Panc1 (cell line): ENCODE results near the gene TMEM106C. TPM values are rescaled to one million over a fixed set of nuclear protein-coding genes. Genes with fewer than 3 reads are reported as not detected.

ENCODE experiments used
- ATAC-seq: fragments of 200-7000 bp; cut with Tn5 transposase; 2 replicates; pipeline ENCODE4 v1.9.1; 2020; ENCODE audit warnings: mild to moderate bottlenecking, moderate library complexity
- BruUV-seq: library from RNA; stranded (reverse); fragments of 400-500 nt; replicated peaks from 2 replicates; lab custom pipeline; 2021; lab: Mats Ljungman, UMichigan
- CTCF ChIA-PET: fragments of 300-600 bp; sonication (Branson Sonifier 250); formaldehyde crosslinking; loops from one replicate; lab custom pipeline; 2022; ENCODE audit warnings: antibody characterized with exemption; lab: Charles Lee
- POLR2A ChIA-PET: fragments of 300-600 bp; sonication (Branson Sonifier 250); formaldehyde crosslinking; loops from one replicate; lab custom pipeline; 2022; ENCODE audit warnings: antibody characterized with exemption; lab: Charles Lee
- DNase-seq: peaks from one replicate; pipeline ENCODE4 v3.0.0-alpha.2; 2010; ENCODE audit warnings: low read depth, low spot score
- H3K27ac ChIP-seq: 2 replicates; pipeline ENCODE4 v1.5.1; 2011; ENCODE audit warnings: mild to moderate bottlenecking, low read length, inconsistent platforms
- H3K27me3 ChIP-seq: fragments of 200-500 bp; sonication (Bioruptor generic); 2 replicates; pipeline ENCODE4 v1.6.0; 2014; ENCODE audit warnings: low read length, inconsistent platforms; ENCODE audit not compliant: control insufficient read depth, insufficient read depth
- H3K36me3 ChIP-seq: fragments of 200-500 bp; sonication (Bioruptor generic); 2 replicates; pipeline ENCODE4 v1.5.1; 2014; ENCODE audit warnings: inconsistent platforms, mild to moderate bottlenecking, low read length, moderate library complexity; ENCODE audit not compliant: control insufficient read depth, insufficient read depth
- H3K4me1 ChIP-seq: 2 replicates; pipeline ENCODE4 v1.5.1; 2011; ENCODE audit warnings: inconsistent platforms, mild to moderate bottlenecking, low read length, moderate library complexity; ENCODE audit not compliant: control insufficient read depth, insufficient read depth
- H3K4me3 ChIP-seq, 2 experiments: 2 replicates each; pipeline ENCODE4 v1.5.1; 2011 to 2012; ENCODE audit warnings: low read depth in 2 of 2, low read length in 2 of 2, mild to moderate bottlenecking in 2 of 2, inconsistent platforms in 1 of 2, moderate library complexity in 1 of 2
- H3K9me3 ChIP-seq: fragments of 200-500 bp; sonication (Bioruptor generic); 2 replicates; pipeline ENCODE4 v1.5.1; 2014; ENCODE audit warnings: low read depth, mild to moderate bottlenecking, inconsistent platforms, low read length, moderate library complexity; ENCODE audit not compliant: control insufficient read depth, insufficient read depth
- CTCF ChIP-seq: fragments of 450-650 bp; IDR thresholded peaks from 2 replicates; pipeline ENCODE4 v1.5.1; 2017; ENCODE audit warnings: mild to moderate bottlenecking
- POLR2AphosphoS5 ChIP-seq: IDR thresholded peaks from 2 replicates; pipeline ENCODE4 v1.6.1; 2012; ENCODE audit warnings: mild to moderate bottlenecking, low read depth, low read length, moderate library complexity
- SIN3A ChIP-seq: IDR thresholded peaks from 2 replicates; pipeline ENCODE4 v1.6.1; 2012; ENCODE audit warnings: low read depth, mild to moderate bottlenecking, low read length, moderate library complexity, borderline replicate concordance; ENCODE audit not compliant: insufficient read depth
- TCF7L2 ChIP-seq: IDR thresholded peaks from 2 replicates; pipeline ENCODE4 v1.6.1; 2011; ENCODE audit warnings: mild to moderate bottlenecking, low read depth, low read length, inconsistent platforms
- in situ Hi-C: cut with HindIII; loops from 2 replicates; pipeline ENCODE4 v1.10.0; 2016; ENCODE audit warnings: low sequenced_read_pairs, low pct_unique_long_range_greater_than_20kb
- intact Hi-C: fragments of 100-400 bp; cut with micrococcal nuclease; formaldehyde crosslinking; loops from one replicate; pipeline ENCODE4 v1.10.0; 2022; ENCODE audit not compliant: unreplicated experiment
- total RNA-seq: library from RNA; stranded (reverse); gene quantifications from one replicate; pipeline ENCODE4 v1.2.1, GENCODE V29; 2021; ENCODE audit not compliant: unreplicated experiment
- TF ChIP-seq, protein P1 (sequence below), 2 experiments: IDR thresholded peaks; 2 replicates each; pipeline ENCODE4 v1.6.1; 2011 to 2012; ENCODE audit warnings: low read depth in 2 of 2, control low read depth in 1 of 2, low read length in 1 of 2, mild to moderate bottlenecking in 1 of 2, moderate library complexity in 1 of 2; ENCODE audit not compliant: insufficient read depth in 1 of 2

TMEM106C gene
- total RNA-seq, 1 experiment from 2014 or later: 93.7 TPM

DNA sequence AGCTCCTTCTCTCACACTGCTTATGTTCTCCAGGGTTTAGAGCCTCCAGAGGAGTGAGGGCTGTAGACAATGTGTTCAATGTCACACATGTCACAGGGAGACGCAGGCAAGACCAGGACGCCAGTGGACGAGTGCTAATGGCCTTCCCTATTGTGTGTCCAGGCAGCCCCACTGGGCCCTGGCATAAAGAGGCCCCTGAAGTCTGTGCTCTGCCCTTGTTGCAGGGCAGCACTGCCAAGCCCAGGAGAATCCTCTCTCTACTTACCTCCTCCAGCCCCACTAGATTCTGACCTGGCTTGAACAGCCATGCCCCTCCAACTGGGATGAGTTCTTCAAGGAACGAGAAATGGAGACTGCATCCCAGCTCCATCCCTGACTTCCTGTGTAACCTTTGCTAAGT lies 24.8 kb upstream of the TMEM106C start:
- TF ChIP-seq CTCF: no peak
- no peak for TF ChIP-seq POLR2AphosphoS5
- no peak for TF ChIP-seq TCF7L2
- TF ChIP-seq SIN3A: no peak
- TF ChIP-seq, protein P1, sequence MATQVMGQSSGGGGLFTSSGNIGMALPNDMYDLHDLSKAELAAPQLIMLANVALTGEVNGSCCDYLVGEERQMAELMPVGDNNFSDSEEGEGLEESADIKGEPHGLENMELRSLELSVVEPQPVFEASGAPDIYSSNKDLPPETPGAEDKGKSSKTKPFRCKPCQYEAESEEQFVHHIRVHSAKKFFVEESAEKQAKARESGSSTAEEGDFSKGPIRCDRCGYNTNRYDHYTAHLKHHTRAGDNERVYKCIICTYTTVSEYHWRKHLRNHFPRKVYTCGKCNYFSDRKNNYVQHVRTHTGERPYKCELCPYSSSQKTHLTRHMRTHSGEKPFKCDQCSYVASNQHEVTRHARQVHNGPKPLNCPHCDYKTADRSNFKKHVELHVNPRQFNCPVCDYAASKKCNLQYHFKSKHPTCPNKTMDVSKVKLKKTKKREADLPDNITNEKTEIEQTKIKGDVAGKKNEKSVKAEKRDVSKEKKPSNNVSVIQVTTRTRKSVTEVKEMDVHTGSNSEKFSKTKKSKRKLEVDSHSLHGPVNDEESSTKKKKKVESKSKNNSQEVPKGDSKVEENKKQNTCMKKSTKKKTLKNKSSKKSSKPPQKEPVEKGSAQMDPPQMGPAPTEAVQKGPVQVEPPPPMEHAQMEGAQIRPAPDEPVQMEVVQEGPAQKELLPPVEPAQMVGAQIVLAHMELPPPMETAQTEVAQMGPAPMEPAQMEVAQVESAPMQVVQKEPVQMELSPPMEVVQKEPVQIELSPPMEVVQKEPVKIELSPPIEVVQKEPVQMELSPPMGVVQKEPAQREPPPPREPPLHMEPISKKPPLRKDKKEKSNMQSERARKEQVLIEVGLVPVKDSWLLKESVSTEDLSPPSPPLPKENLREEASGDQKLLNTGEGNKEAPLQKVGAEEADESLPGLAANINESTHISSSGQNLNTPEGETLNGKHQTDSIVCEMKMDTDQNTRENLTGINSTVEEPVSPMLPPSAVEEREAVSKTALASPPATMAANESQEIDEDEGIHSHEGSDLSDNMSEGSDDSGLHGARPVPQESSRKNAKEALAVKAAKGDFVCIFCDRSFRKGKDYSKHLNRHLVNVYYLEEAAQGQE (IDR thresholded peaks at IDR 0.05; ENCODE audit: insufficient read depth in 1 of 2, low read depth in 2 of 2, low read length in 1 of 2): no peak
- Histone ChIP-seq H3K27ac (no peak overlapping the region), H3K36me3 (no peaks in the 10 kb centered on the region), H3K4me3 (no peak overlapping the region), H3K4me1 (no peaks in the 10 kb centered on the region), H3K27me3 (peaks cover 3% of the 10 kb centered on the region; the same call in 1 of the 2 replicates), H3K9me3 (no peaks in the 10 kb centered on the region)
- intact Hi-C loops: no loop called here
- DNase-seq (no peak), ATAC-seq (no peak)
- in situ Hi-C loops: no loop called here
- ChIA-PET CTCF (interaction anchor here (0.6 kb wide), 1 partner anchor 68 kb away, joined by 5 read pairs; no protein-coding TSS in a partner anchor), POLR2A (no interaction called here)
- no TSS peak for BruUV-seq

DNA sequence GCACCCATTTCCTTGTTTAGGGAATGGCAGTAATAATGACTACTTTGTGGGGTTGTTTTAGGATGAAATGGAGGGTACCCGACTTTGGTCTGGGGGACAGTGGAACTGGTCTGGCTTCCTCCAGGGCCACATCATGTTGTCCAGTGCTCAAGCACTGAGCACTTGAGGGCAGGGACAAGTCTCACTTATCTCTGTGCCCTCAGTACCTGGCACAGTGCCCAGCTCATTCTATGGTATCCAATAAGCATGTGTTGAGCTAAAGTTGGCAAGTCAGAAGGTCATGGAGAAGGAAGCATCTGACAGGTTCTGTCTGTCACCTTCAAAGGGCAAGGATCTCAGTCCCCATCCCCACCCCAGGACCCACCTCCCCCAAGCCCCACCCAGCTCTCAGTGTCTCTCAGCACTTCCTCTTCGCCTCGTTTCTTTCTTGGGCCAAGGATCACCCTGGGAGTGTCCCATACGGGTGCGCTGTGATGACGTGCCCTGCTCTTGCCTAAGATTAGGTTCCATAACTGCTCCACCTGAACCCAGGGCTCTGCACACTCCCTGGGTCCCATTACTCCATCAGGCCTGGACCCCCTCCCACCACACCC lies 24.3 kb upstream of the TMEM106C start:
- no peak overlapping the region for H3K4me3 ChIP-seq
- in situ Hi-C loops (no loop called here), intact Hi-C loops (no loop called here)
- H3K4me1 ChIP-seq: no peaks in the 10 kb centered on the region
- TF ChIP-seq TCF7L2: no peak
- no peak for TF ChIP-seq POLR2AphosphoS5
- TF ChIP-seq, protein P1 (IDR thresholded peaks at IDR 0.05; ENCODE audit: insufficient read depth in 1 of 2, low read depth in 2 of 2, low read length in 1 of 2): no peak
- TF ChIP-seq CTCF: no peak
- no peak for TF ChIP-seq SIN3A
- DNase-seq: no peak
- no peaks in the 10 kb centered on the region for H3K36me3 ChIP-seq
- H3K27ac ChIP-seq: no peak overlapping the region
- no TSS peak for BruUV-seq
- ChIA-PET POLR2A (no interaction called here), CTCF (interaction anchor here (0.6 kb wide), 1 partner anchor 69 kb away, joined by 5 read pairs; no protein-coding TSS in a partner anchor)
- no peak for ATAC-seq
- H3K27me3 ChIP-seq: peaks cover 3% of the 10 kb centered on the region; the same call in 1 of the 2 replicates
- no peaks in the 10 kb centered on the region for H3K9me3 ChIP-seq
